Measurements from ENCODE around the gene FAU. TPM values are rescaled to one million over a fixed set of nuclear protein-coding genes. Genes with fewer than 3 reads are reported as not detected.

The FAU gene
- total RNA-seq, 6 experiments from 2014 or later: 631 to 750 (median 715) TPM

DNA sequence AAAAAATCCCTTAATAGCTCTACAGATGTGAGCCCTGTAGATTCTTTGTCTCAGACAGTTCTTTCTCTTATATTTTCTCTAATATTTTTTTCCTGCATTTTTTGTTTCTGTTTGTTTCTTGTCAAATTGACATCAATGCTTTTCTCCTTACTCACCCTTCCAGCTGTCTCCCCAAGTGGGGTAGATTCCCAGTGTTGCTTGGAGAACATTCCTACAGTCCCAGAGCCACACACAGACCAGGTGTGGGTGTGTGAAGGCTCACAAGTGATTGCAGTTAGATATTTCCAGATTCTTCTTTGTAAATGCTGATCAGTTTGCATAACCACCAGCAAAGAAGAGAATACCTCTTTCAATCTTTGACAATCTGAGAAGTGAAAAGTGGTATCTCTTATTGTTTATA is 18.5 kb downstream of the FAU start:
- Mint-ChIP-seq H3K27ac (no peak overlapping the region), H3K36me3 (ENCODE audit: low read depth) (no peaks in the 10 kb centered on the region), H3K27me3 (ENCODE audit: insufficient read depth) (no peaks in the 10 kb centered on the region; the same call in 1 of the 2 replicates), H3K4me3 (no peak overlapping the region), H3K9me3 (no peaks in the 10 kb centered on the region), H3K4me1 (ENCODE audit: low read depth) (no peaks in the 10 kb centered on the region)
- TF ChIP-seq CTCF (IDR thresholded peaks at IDR 0.05): no peak
- DNase-seq: no peak

DNA sequence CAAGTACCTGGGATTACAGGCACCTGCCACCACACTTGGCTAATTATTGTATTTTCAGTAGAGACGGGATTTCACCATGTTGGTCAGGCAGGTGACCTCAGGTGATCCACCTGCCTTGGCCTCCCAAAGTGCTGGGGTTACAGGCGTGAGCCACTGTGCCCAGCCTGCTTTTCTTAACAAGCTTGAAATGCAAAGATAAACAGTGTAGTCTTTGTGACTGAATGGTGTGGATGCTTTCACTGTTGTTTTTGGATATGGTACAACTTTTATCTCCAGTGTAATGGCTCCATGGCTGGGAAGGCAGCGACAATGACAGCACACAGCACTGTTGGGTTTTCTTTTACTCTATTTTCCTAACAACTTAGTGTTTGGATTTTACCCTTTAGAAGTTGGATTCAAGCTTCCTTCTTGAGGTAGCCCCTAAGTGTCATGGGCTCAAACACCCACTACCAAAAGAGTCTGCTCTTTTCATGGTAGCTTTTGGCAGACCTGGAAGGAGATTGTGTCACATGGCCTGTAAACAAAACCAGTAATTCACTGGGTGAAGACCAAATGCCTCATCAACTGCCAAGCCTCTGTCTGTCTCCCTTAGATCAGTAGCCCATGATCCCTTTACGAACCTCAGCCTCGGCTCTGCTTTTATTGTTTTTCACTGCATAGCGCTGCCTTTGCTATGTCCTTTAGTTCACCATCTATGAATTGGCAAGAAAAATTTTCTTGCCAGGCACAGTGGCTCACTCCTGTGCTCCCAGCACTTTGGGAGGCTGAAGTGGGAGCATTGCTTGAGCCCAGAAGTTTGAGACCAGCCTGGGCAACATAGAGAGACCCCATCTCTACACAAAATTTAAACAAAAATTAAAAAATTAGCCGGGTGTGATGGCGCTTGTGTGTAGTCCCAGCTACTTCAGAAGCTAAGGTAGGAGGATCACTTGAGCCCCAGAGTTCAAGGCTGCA is 19.5 kb downstream of the FAU start:
- DNase-seq: no peak
- no peaks in the 10 kb centered on the region for H3K4me1 Mint-ChIP-seq (ENCODE audit: low read depth)
- no peak overlapping the region for H3K27ac Mint-ChIP-seq
- no peaks in the 10 kb centered on the region for H3K9me3 Mint-ChIP-seq
- no peaks in the 10 kb centered on the region; the same call in 1 of the 2 replicates for H3K27me3 Mint-ChIP-seq (ENCODE audit: insufficient read depth)
- H3K36me3 Mint-ChIP-seq (ENCODE audit: low read depth): no peaks in the 10 kb centered on the region
- no peak overlapping the region for H3K4me3 Mint-ChIP-seq
- no peak for TF ChIP-seq CTCF (IDR thresholded peaks at IDR 0.05)

GRCh38 chr11:65100674-65101350 is 21.1 kb downstream of the FAU start:
- Mint-ChIP-seq H3K9me3 (no peaks in the 10 kb centered on the region), H3K4me3 (no peak overlapping the region), H3K27ac (no peak overlapping the region), H3K27me3 (ENCODE audit: insufficient read depth) (no peaks in the 10 kb centered on the region; the same call in 1 of the 2 replicates), H3K36me3 (ENCODE audit: low read depth) (no peaks in the 10 kb centered on the region), H3K4me1 (ENCODE audit: low read depth) (peaks cover 2% of the 10 kb centered on the region)
- DNase-seq: no peak
- peak; percentile 58 for TF ChIP-seq CTCF (IDR thresholded peaks at IDR 0.05)

DNA sequence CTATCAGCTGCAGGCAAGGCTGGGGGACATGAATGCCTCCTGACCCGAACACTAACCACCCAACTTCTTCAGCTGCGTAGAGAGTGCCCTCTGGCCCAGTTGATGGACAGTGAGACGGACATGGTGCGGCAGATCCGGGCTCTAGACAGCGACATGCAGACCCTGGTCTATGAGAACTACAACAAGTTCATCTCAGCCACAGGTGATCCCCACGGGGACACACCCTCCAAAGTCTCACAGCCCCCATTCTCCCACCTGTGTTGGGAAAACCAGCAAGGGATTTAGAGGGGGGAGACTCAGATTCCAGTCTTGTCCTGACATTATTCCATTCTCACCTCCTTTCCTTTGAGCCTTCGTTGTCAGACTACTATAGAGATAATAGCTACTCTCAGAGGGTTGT is 25.0 kb downstream of the FAU start:
- no peak for DNase-seq
- Mint-ChIP-seq H3K27me3 (ENCODE audit: insufficient read depth) (no peaks in the 10 kb centered on the region; the same call in 1 of the 2 replicates), H3K4me1 (ENCODE audit: low read depth) (peaks cover 6% of the 10 kb centered on the region), H3K27ac (peak overlapping the region; percentile 95; the same call in 1 of the 2 replicates), H3K36me3 (ENCODE audit: low read depth) (no peaks in the 10 kb centered on the region), H3K4me3 (peak overlapping the region; percentile 89), H3K9me3 (no peaks in the 10 kb centered on the region)
- no peak for TF ChIP-seq CTCF (IDR thresholded peaks at IDR 0.05)

DNA sequence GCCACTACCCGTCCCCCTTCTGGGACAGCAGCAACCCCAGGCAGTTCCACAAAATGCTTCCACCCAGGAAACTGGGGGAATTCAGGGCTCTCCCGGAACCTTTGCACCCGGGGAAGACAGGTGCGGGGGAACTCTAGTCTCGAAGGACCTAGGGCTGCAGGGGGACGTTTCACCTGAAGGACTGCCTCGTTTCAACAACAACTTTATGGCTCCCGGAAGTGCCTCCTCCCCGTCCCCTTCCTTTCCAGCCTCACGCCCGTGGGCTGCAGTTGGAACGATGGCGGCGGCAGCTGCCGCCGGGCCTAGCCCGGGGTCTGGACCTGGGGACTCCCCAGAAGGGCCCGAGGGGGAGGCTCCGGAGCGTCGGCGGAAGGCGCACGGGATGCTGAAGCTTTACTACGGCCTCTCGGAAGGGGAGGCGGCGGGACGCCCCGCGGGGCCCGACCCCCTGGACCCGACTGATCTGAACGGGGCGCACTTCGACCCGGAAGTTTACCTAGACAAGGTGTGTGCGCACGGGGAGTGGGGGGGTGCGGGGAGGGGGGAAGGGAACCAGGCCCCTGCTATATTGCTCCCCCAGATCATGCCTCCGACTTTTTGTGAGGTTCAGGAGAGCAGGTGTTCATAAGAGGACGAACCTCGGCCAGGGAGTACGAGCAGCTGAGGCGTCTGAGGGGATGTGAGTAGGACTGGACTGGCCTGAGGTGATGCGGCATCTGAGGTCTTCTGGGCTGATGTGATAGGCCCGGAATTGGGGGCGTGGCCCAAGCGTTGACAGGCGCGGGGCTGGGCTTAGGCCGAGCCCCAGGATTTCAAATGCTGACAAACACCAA is 25.7 kb downstream of the FAU start, which contains the start of gene VPS51:
Gene VPS51, plus strand, starts transcription at position 241 of the 833 bp plus-strand sequence. Its CDS starts 37 bp downstream, at position 278.
- Mint-ChIP-seq H3K9me3 (no peaks in the 10 kb centered on the region), H3K4me1 (ENCODE audit: low read depth) (peaks cover 6% of the 10 kb centered on the region), H3K27me3 (ENCODE audit: insufficient read depth) (no peaks in the 10 kb centered on the region; the same call in 1 of the 2 replicates), H3K36me3 (ENCODE audit: low read depth) (no peaks in the 10 kb centered on the region), H3K4me3 (peak within 1 kb of the TSS; percentile 89), H3K27ac (peak within 1 kb of the TSS; percentile 95)
- DNase-seq: peak; percentile 82
- TF ChIP-seq CTCF (IDR thresholded peaks at IDR 0.05): no peak
